ENCODE data around the gene LAMA2. TPM values are rescaled to one million over a fixed set of nuclear protein-coding genes. Genes with fewer than 3 reads are reported as not detected.

LAMA2 gene
- total RNA-seq, 1 donor from 2014 or later = 11.4 TPM

DNA sequence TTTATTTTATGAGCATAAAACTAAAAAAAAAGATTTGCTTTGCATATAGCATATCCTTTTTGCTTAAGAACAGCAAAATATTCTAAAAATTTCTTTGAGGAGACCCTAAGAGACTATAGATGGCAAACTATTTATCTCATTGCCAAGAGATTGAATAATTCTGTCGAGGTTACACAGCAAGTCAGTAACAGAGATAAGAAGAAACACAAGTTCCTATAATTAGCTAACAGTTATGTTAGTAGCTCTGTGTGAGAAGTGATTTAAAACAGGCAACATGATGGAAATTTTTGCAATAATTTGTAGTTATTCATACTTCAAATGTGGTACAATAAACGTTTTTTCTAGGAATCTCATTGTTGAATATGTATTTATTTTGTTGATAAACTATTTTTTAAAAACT, 9.1 kb downstream of the LAMA2 start:
- no peak for DNase-seq (ENCODE audit: low spot score in 2 of 2)
- FAIRE-seq = peak; percentile 45

DNA sequence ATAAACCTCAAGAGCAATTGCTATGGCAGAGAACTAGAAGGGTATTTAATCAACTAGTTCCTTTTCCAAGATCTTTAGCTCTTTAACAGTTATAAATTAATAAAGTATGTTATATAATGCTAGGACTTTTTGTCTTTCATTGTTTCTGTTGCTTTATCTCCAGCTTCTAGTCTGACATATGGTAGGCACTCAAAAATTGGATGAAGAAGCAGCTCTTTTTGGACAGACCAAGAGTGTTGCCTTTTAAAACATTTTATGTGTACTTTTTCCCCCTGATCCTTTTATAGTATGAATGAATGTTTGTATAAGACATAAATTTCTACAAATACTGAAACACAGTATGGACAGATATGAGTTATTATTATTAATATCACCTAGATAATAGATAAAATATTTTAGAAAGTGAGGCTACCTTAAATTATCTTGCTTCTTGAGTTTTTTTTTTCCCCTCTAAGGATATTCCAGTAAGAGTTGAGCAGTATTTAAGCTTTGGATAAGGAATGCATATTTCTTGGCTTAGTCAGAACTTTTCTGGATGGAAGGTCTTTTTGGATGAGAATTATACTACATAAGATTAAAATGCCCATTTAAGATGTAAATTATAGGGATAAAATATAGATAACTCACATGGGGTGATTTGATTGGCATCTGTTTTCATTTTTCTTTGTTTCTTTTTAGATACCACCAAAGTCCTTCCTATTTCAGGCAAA, 16.6 kb downstream of the LAMA2 start:
- FAIRE-seq = no peak
- DNase-seq (ENCODE audit: low spot score in 2 of 2) = no peak

DNA sequence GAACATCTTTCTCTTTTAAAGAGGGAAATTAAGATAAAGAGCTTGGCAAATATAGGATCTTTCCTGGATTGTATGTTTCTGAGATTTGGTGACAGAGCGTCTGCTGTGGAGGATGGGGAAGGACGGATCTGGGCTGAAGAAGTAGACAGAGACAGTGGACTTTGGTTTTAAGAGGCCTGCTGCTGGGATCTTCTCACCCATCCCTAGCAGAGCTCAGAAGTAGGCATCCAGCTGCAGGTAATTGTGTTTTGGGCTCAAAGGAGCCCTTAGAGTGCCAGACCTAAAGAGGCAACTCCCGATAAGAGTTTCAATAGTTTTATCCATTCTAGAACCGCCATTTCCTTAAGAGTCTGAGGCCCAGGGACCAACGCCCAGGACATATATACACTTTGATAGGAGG, 20.8 kb downstream of the LAMA2 start:
- DNase-seq (ENCODE audit: low spot score in 2 of 2) = no peak
- FAIRE-seq = no peak

DNA sequence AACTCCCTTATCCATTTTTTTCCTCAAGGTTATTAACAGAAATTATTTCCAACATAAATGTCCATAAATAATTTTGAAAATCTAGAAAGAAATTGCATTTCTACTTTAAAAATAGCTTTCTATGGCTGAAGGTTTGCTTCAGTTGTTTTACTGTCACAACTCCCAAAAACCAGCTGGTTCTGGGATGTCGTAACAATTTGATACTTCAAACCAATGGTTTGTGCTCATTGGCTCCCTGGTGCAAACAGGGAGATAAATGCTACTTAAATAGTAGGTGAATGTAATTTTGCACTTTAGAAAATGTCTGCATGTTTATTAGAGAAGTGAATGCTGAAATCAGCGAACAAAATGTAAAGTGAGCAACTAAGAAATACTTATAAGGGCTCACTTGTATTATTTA, 31.1 kb downstream of the LAMA2 start:
- no peak for DNase-seq (ENCODE audit: low spot score in 2 of 2)
- no peak for FAIRE-seq

DNA sequence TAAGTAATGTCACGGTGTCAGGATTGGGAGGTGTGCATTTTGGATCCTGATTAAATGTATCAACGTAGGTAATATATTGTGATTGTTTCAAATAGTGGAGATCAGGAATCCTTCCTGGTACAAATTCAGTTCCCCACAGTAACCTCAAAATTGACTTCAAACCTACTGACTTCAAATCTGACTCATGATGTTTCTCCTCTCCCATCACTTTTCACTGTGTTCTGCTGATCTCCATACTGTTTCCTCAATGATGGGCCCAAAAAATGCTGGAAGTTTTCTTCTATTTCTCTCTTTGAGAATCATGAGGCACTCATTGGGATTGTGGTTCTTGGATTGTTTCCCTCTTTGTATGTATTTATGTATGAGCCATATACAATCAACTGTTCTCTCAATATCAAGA, 35.9 kb downstream of the LAMA2 start:
- DNase-seq (ENCODE audit: low spot score in 2 of 2) (no peak), FAIRE-seq (no peak)

DNA sequence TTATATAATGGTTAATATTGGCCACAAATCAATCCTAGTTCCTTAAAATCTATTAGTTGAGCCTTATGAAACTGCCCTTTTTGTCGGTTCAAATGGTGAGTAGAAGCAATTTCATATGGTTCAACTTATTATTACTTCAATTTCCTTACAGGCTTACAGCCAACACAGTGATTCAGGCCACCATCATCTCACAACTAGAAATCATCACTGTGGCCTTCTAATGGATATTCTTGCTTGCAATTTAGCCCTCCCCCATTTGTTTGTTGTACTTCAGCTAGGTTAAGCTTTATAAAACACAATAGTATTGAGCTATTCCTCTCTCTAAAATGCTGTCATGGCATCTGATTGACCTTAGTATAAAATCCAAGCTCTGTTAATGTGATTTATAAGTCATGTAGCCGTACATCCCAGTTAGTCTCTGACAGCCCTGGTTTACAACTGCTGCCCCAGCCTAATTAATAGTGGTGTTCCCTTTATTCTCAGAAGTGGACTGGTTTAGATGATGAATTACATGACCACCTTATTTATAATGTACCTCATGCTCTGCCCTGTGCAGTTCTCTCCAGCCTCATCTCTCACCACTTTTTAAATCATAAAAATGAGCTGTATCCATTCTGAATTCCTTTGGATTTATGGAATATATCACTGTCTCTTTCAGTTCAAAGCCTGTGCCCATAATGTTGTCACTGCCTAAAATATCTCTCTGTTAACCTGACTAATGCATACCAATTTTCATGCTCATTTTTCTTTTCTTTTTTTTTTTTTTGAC, 36.7 kb downstream of the LAMA2 start:
- DNase-seq (ENCODE audit: low spot score in 2 of 2) = no peak
- FAIRE-seq = no peak

DNA sequence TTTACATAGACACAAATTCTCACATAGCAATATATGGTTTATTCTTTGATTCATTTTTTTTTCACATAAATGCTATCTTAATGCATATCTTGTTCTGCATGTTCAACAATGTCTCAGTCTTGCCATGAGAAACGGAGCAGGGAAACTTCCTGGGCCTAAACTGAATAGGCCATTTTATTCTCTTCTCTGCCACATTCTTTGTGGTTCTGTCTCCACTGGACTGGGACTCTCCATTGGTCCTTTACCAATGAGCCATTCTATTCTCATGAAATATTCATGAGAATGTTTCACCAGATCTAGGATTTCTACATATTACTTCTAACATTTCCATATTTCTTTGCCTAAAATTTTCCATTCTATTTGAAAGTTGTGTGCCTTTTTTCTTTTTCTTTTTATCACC, 42.8 kb downstream of the LAMA2 start:
- no peak for FAIRE-seq

DNA sequence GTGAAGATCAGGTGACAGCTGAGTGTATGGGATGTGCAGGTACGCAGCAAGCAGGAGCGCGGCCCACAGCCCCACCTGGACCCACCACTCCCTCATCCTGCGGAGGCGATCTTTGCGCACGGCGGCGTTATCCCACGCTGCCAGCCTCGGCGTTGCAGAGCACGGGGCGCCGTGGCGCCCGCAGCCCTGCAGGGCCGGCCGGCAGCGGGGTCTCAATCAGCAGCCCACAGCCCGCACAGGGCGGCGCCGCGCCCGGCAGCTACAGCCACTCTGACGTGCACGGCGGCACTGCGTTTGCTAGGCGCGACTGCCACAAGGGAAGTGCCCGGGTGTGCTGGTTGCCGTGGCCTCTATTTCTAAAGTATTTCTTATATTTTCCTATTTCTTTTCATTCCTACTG, 46.9 kb downstream of the LAMA2 start:
- no peak for DNase-seq (ENCODE audit: low spot score in 2 of 2)

More for the DNA sequence above, 42.8 kb downstream of the LAMA2 start:
- DNase-seq (ENCODE audit: low spot score in 2 of 2) = no peak

DNA sequence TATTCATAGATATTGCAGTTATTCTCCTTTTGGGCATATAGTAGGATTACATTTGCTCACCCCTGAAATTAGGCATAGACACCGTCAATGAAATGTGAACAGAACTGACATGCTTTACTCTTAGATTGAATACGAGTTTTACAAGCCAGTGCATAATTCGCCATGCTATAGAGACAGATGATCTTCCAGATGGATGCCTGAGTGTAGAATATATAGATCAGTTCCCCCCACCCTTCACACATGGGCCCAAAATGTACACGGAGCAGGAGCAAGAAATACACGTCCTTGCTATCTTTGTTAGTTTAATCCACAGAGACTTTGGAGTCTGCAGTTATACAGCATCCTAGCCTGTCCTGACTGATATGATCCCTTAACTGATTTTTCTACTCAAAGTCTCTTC, 47.4 kb downstream of the LAMA2 start:
- FAIRE-seq = no peak

More for the DNA sequence above, 46.9 kb downstream of the LAMA2 start:
- FAIRE-seq = no peak

DNA sequence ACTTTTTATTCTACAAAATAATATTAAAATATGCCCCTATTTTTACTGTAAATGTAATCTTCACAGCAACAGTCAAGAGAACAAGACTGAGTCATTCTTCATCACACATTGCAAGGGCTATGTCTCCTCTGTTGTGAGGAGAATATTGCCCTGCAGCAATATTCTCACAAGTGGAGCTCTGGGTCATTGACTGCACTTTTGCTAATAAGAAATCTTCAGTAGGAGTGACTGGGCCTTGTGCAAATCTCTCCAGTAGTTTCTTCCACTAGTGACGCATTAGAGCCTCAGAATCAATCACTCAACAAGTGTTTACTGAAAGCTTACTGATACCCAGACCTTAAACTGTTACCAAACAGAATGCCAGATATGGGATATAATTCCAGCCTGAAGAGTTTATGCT, 49.1 kb downstream of the LAMA2 start:
- DNase-seq (ENCODE audit: low spot score in 2 of 2) = no peak
- FAIRE-seq = no peak

More for the DNA sequence above, 47.4 kb downstream of the LAMA2 start:
- no peak for DNase-seq (ENCODE audit: low spot score in 2 of 2)

DNA sequence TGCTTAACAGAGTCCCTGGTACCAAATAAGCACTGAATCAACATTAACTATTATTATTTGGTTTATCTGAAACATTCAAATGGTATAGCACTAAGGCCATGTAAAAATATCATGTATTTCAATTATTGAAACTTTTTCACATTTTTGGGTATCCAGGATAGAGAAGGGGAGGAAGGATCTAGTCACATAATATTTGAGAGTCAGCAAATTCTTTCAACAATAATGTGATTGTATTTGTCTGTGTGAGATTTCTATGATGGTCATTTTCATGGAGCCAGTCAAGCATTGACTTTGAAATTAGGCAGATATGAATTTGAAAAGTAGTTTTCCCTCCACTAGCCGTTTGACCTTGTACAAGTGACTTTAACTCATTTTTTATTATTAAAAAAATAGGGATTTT, 67.9 kb downstream of the LAMA2 start:
- FAIRE-seq (no peak), DNase-seq (ENCODE audit: low spot score in 2 of 2) (no peak)

DNA sequence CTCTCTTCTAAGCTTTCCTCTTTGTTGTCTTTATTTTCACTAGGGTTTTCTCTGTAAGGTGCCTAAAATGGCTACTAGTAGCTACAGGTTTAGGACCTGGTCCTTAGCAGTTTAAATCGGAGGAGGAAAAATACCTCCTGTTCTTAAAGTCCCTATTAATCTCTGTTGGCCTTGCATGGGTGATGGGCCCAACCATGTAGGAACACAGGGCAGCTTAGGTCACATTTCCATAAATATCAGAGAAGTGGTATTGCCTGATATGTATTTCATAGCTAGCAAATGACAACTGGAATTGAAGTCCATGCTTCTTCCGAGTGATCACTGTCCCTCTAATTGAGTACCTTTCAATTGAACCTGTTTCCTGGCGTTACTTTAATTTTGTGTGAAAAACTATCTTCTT, 70.0 kb downstream of the LAMA2 start:
- FAIRE-seq = no peak

DNA sequence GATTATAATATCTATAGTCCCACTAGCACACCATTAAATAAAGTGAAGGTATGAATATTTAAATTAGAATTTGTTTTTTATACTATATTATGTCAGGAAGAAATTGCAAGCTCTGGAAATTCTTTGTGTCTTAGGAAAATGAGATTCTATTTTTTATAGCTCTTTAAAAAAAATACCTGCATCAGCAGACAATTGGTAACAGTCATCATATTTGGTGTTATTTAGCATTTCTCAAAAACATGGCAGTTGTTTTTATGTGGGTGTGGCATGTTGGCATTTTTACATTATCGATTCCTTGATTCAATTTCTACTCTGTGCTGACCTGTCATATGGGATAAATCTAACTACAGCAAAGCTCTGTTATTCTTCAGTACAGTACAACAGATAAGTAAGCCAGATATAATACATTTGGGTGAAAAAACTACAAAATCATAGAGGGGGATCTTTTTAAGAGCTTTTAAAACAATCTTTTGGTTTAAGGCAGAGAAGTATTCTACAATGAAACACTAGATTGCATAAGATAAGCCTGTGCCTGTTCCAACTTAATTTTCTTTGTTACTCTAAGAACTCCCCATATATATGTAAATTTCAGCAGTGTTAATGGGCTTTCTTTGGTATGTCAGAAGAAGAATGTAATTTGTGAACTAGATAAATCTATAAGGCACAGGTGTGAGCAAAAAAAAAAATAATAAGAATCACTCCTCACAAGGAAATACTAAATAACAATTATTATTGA, 71.5 kb downstream of the LAMA2 start:
- DNase-seq (ENCODE audit: low spot score in 2 of 2) = no peak
- FAIRE-seq = no peak

More for the DNA sequence above, 70.0 kb downstream of the LAMA2 start:
- DNase-seq (ENCODE audit: low spot score in 2 of 2) = no peak

DNA sequence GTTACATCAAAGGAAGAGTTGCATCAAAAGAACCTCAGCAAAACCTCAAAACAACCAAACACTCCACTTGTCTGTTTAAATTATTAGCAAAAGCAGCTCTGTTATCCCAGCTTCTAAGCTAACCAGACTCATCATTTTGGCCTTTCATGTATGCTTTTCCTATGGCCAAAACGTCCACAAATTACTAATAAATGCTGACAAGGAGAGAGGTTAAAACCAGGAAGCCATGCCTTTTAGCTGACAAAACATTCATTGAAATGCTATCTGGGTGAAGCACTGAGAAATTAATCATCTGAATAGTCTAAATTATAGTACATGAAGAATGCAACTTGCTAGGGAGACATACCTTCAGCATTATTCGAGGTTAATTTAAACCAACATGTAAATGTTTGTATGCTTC, 80.6 kb downstream of the LAMA2 start:
- no peak for FAIRE-seq
- no peak for DNase-seq (ENCODE audit: low spot score in 2 of 2)

DNA sequence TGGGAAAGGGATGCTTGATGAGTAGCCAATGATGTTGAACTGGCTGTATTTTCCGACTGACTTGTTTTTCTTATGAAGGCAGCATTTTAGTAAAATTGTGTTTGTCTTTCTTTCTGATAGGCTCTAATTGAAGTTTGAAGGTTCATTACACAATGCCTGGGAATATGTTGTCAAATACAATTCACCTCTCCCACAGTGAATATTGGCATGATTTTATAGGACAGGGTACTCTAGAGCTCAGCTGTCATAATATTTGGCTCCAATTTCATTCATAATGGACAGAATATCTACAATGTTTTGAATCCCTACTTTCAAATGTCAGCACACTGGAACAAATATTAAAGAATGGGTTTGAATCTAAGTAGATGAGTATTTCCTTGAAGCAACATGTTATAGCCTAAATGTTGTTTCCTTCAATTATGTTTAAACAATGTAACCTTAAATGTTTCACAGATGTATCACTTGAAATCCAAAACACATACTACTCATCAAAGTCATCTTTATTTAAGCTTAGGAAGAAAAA, 81.4 kb downstream of the LAMA2 start:
- FAIRE-seq (no peak), DNase-seq (ENCODE audit: low spot score in 2 of 2) (no peak)

DNA sequence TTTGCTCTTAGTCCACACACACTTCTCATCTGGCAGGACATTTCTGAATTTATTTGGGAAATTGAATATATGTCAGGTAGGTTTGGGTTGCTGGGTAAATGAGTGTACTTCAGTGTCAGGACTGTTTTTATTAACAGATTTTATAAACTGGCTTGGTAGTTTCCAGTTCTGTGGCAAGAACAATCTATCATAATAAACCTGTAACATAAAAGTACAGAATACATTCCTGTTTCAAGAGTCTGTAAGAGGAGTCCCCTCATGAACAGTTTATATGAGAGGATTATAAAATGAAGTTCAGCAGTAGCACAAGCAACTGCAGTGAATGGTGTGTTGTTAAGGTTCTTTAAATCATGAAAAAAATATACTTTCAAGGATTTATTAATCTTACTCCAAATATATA, 81.8 kb downstream of the LAMA2 start:
- no peak for FAIRE-seq
- DNase-seq (ENCODE audit: low spot score in 2 of 2) = no peak

DNA sequence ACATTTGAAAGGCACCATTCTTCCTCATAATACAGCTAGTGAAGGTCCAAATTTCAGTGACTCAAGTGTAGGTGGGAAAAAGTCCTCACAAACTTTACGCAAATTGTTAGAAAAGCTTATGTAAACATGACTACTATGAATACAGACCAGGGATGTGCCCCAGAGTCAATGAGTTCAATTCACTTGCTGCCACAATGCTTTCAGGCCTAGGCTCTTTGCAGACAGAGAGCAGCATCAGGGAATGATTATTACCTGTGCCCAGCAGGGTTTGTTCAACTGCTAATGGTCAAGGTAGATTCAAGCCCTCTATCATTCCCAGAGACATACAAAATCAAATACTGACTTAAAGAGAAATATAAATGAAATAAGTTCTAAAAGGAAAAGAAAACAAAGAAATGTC, 84.0 kb downstream of the LAMA2 start:
- DNase-seq (ENCODE audit: low spot score in 2 of 2) = no peak
- no peak for FAIRE-seq

DNA sequence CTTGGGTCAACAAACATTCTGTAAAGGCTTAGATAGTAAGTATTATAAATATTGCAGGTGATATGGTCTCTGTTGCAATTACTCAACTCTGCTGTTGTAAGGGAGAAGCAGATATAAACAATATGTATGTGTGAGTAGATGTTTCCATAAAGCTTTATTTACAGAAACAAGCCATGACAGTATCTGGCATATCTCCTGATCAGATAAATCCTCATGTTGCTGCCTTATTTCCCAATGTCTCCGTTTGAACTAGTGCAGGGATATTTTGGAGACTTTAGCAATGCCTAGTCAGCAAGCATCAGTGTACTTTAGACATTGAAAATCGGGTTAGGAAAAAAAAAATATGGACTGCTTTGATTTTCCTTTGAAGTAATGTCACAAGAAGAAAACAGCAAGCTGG, 96.1 kb downstream of the LAMA2 start:
- DNase-seq (ENCODE audit: low spot score in 2 of 2) = no peak

DNA sequence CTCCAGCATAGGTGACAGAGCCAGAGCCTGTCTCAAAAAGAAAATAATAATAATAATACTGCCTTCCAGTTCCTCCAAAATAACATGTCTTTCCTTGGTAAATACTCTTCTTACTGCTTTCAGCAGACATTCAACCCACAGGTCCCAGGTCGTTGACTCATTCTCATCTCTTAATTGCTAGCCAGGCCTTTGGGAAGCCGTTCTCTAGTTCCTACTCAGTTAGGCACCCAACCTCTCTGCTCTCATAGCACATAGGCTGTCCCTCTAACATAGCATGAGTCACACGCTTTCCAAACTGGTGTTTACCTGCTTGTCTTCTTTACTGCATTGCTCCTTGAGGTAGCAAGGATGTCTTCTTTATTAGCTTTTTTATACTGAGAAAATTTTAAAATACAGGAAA, 98.8 kb downstream of the LAMA2 start:
- DNase-seq (ENCODE audit: low spot score in 2 of 2) (no peak), FAIRE-seq (no peak)

More for the DNA sequence above, 96.1 kb downstream of the LAMA2 start:
- no peak for FAIRE-seq

DNA sequence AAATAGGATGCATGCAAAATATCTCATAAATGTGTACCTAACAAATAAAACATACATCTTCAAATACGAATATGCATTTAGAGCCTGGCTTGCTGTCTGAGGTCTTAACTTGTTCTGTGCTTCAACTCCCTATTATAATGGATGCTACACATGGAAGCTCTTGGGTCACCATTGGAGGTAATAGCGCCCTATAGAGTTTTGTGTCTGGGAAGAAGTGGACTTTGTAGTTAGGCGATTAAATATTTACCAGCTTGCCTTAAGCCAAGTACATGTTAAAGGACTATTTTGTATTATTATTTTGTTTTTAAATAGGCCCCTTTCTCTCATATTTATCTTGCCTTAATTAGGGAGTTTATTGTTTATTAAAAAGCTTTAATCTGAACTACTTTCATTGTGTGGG, 107.4 kb downstream of the LAMA2 start:
- no peak for FAIRE-seq
- no peak for DNase-seq (ENCODE audit: low spot score in 2 of 2)

DNA sequence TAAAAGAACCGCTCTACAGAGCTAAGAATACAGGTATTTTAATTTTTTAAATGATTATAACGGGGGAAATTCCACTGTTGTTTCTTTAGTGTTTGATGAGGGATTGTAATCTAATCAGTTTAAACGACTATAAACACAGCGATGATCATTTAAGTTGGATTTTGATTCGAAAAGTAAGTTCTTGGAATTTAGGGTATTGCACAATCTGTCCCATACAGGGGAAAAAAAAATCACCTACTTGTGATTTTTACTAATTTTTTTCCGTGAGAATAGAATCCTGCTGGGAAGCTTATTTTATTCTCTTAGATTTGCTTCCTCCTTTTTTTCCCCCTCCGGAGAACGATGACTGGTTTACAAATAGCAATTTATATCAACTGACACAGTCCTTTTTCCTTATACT, 108.0 kb downstream of the LAMA2 start:
- no peak for DNase-seq (ENCODE audit: low spot score in 2 of 2)
- FAIRE-seq = no peak
